Measurements from ENCODE around the gene USP20. TPM values are rescaled to one million over a fixed set of nuclear protein-coding genes. Genes with fewer than 3 reads are reported as not detected.

The USP20 gene
- total RNA-seq, 1 experiment from 2014 or later = 22.1 TPM

- H3K4me3 ChIP-seq = peak overlapping the region; percentile 40; the same call in 1 of the 2 replicates
- no peaks in the 10 kb centered on the region for H3K9me3 ChIP-seq (ENCODE audit: insufficient read depth, low read depth)
- no TSS peak for BruUV-seq (replicated peaks)
- H3K27ac ChIP-seq = no peak overlapping the region
- peak overlapping the region; percentile 66 for H3K4me2 ChIP-seq
- H3K9me2 ChIP-seq (ENCODE audit: insufficient read depth) = no peaks in the 10 kb centered on the region
- H3K27me3 ChIP-seq (ENCODE audit: insufficient read depth, low read depth) = no peaks in the 10 kb centered on the region
- H3K4me1 ChIP-seq (replicated peaks; ENCODE audit: insufficient read depth) = no peaks in the 10 kb centered on the region; the same call in 1 of the 2 replicates
- H4K20me1 ChIP-seq (ENCODE audit: insufficient read depth) = no peaks in the 10 kb centered on the region
- TF ChIP-seq EZH2 (IDR thresholded peaks at IDR 0.05; ENCODE audit: low read depth) = no peak
- TF ChIP-seq CTCF (conservative IDR thresholded peaks at IDR 0.05) = no peak
- intact Hi-C loops (cut with micrococcal nuclease; ENCODE audit: unreplicated experiment) = no loop called here
- ChIA-PET CTCF (interaction anchor here (0.6 kb wide), 1 partner anchor 39 kb away, joined by 3 read pairs; no protein-coding TSS in a partner anchor), POLR2A (ENCODE audit: unreplicated experiment) (no interaction called here)
- peaks cover 24% of the 10 kb centered on the region for H3K36me3 ChIP-seq (ENCODE audit: low read depth)
- H2AFZ ChIP-seq = no peak overlapping the region
- peaks cover 25% of the 10 kb centered on the region; the same call in 1 of the 2 replicates for H3F3A ChIP-seq (ENCODE audit: insufficient read depth, low read depth)
- DNase-seq = peak in 1 of 2 experiments; percentile 25
- H3K79me2 ChIP-seq (ENCODE audit: low read depth) = 0 out of 2 replicates have a peak, but pooled peaks cover 4% of the 10 kb centered on the region
These were observed 12.2 kb upstream of the USP20 start for GRCh38 chr9:129822898-129823541.

- peaks cover 24% of the 10 kb centered on the region for H3K36me3 ChIP-seq (ENCODE audit: low read depth)
- H3K9me3 ChIP-seq (ENCODE audit: insufficient read depth, low read depth) = no peaks in the 10 kb centered on the region
- H3K4me2 ChIP-seq = peak overlapping the region; percentile 53; the same call in 1 of the 2 replicates
- no peaks in the 10 kb centered on the region; the same call in 1 of the 2 replicates for H3K4me1 ChIP-seq (replicated peaks; ENCODE audit: insufficient read depth)
- H3K27ac ChIP-seq = no peak overlapping the region
- peak overlapping the region; percentile 88 for H2AFZ ChIP-seq
- peak overlapping the region; percentile 81 for H3K4me3 ChIP-seq
- no peaks in the 10 kb centered on the region for H4K20me1 ChIP-seq (ENCODE audit: insufficient read depth)
- ChIA-PET POLR2A (ENCODE audit: unreplicated experiment) (no interaction called here), CTCF (no interaction called here)
- intact Hi-C loops (cut with micrococcal nuclease; ENCODE audit: unreplicated experiment) = no loop called here
- 0 out of 2 replicates have a peak, but pooled peaks cover 4% of the 10 kb centered on the region for H3K79me2 ChIP-seq (ENCODE audit: low read depth)
- BruUV-seq (replicated peaks) = no TSS peak
- no peak for DNase-seq
- no peaks in the 10 kb centered on the region for H3K27me3 ChIP-seq (ENCODE audit: insufficient read depth, low read depth)
- H3K9me2 ChIP-seq (ENCODE audit: insufficient read depth) = no peaks in the 10 kb centered on the region
- TF ChIP-seq EZH2 (IDR thresholded peaks at IDR 0.05; ENCODE audit: low read depth) (no peak), CTCF (conservative IDR thresholded peaks at IDR 0.05) (no peak)
- H3F3A ChIP-seq (ENCODE audit: insufficient read depth, low read depth) = peaks cover 25% of the 10 kb centered on the region; the same call in 1 of the 2 replicates
These were observed 11.7 kb upstream of the USP20 start for GRCh38 chr9:129823542-129823934.

GRCh38 chr9:129823935-129824601, 11.2 kb upstream of the USP20 start, which contains the start of gene TOR1A:
TSS of gene TOR1A (minus strand) at chr9:129824136. CDS start at chr9:129824085, 51 bp downstream.
- H3K27ac ChIP-seq = no peak within 1 kb of the TSS
- intact Hi-C loops (cut with micrococcal nuclease; ENCODE audit: unreplicated experiment) = loop anchor here (1.0 kb wide), 2 partner anchors 11 to 21 kb away; partner anchors contain the start of genes C9orf78, TOR1B and USP20
- POLR2A ChIA-PET (ENCODE audit: unreplicated experiment) = interaction anchor here (0.7 kb wide), 1 partner anchor 35 kb away, joined by 3 read pairs; no protein-coding TSS in a partner anchor

More at GRCh38 chr9:129823935-129824601, 11.2 kb upstream of the USP20 start, which contains the start of gene TOR1A:
- H3K4me1 ChIP-seq (replicated peaks; ENCODE audit: insufficient read depth) = no peaks in the 10 kb centered on the region; the same call in 1 of the 2 replicates
- H3K9me3 ChIP-seq (ENCODE audit: insufficient read depth, low read depth) = no peaks in the 10 kb centered on the region
- H3K9me2 ChIP-seq (ENCODE audit: insufficient read depth) = no peaks in the 10 kb centered on the region
- H3K4me2 ChIP-seq = peak within 1 kb of the TSS; percentile 66
- CTCF ChIA-PET = no interaction called here
- peak within 1 kb of the TSS; percentile 88 for H2AFZ ChIP-seq
- peak; percentile 87 to 95 for DNase-seq
- peak within 1 kb of the TSS; percentile 81 for H3K4me3 ChIP-seq
- peaks cover 24% of the 10 kb centered on the region for H3K36me3 ChIP-seq (ENCODE audit: low read depth)
- 0 out of 2 replicates have a peak, but pooled peaks cover 4% of the 10 kb centered on the region for H3K79me2 ChIP-seq (ENCODE audit: low read depth)
- TF ChIP-seq CTCF (conservative IDR thresholded peaks at IDR 0.05) (no peak), EZH2 (IDR thresholded peaks at IDR 0.05; ENCODE audit: low read depth) (no peak)
- H3F3A ChIP-seq (ENCODE audit: insufficient read depth, low read depth) = peaks cover 21% of the 10 kb centered on the region; the same call in 1 of the 2 replicates
- BruUV-seq (replicated peaks) = no TSS peak
- H4K20me1 ChIP-seq (ENCODE audit: insufficient read depth) = no peaks in the 10 kb centered on the region
- no peaks in the 10 kb centered on the region for H3K27me3 ChIP-seq (ENCODE audit: insufficient read depth, low read depth)

Measured in PC-9 (cell line).